Activated T-cell treated with anti-CD3 and anti-CD28 coated beads, Interleukin-2, amount 50 U/mL, for 24 hours (primary cell): ENCODE results near the gene BMPR1B.

Experiments used
- DNase-seq: peaks from one replicate; pipeline ENCODE4 v3.0.0-alpha.2; 2020
- H3K27ac Mint-ChIP-seq: 2 replicates; pipeline ENCODE4 v1.8.0; 2020; ENCODE audit warnings: mild to moderate bottlenecking, mixed read lengths
- H3K27me3 Mint-ChIP-seq: 2 replicates; pipeline ENCODE4 v1.8.0; 2020; ENCODE audit warnings: mixed read lengths
- H3K36me3 Mint-ChIP-seq: 2 replicates; pipeline ENCODE4 v1.8.0; 2020; ENCODE audit warnings: low read depth, mixed read lengths
- H3K4me1 Mint-ChIP-seq: 2 replicates; pipeline ENCODE4 v1.8.0; 2020; ENCODE audit warnings: low read depth, mixed read lengths
- H3K4me3 Mint-ChIP-seq: 2 replicates; pipeline ENCODE4 v1.8.0; 2020; ENCODE audit warnings: mild to moderate bottlenecking, moderate library complexity, mixed read lengths
- H3K9me3 Mint-ChIP-seq: 2 replicates; pipeline ENCODE4 v1.8.0; 2020; ENCODE audit warnings: mixed read lengths

BMPR1B gene

DNA sequence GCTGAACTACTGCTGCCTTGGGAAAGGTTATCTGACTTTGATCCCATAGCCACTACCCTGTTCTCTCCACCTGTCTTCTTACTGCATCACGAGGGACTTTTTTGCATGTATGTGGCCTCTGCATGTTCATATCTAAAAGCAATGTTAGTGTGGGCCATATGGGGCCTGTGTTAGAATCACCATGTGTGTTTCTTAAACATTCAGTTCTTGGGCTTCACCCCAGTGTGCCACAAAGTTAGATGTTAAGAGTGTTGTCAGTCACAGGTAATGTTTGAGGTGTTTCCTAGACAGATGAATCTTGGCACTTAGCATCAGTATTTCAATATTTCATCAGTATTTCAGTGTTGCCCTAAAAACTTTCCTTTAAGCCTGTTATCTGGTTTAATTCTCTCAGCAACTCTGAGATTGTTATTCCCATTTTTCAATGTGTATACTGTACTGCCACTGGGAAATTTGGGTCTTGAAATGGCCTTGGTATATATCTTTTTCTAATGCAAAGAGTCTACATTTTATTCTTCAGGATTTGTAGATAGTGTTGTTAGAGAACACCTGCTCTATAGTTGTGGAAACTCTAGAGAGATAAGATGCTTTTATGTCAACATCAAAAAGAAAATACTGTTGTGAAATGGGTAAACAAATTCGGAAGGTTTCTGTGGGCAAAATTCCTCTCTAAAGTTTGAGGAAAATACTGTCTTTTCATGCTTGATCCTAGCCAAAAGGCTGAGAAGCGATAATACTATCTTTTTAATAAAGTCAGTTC is 259.7 kb downstream of the BMPR1B start:
- Mint-ChIP-seq H3K27me3 (no peaks in the 10 kb centered on the region), H3K9me3 (no peaks in the 10 kb centered on the region), H3K36me3 (no peaks in the 10 kb centered on the region), H3K4me1 (no peaks in the 10 kb centered on the region), H3K27ac (no peak overlapping the region), H3K4me3 (no peak overlapping the region)
- no peak for DNase-seq

DNA sequence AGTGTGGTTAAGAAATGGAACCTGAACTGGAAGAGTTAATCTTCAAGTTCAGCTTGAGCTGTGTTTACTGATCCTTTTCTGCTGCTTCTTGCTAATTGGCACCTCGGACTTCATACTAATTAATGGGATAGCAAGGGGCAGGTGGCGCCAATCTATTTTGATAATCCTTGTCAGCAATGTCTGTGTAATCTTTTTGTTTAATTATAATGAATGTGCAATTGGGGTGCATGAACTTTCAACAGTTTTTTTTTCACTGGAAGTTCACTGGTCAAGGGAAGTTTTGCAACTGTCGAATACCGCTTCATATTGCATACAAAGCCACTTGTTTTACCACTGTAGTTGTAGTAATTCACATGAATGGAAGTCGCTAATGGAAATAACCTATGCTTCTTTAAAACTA is 261.0 kb downstream of the BMPR1B start:
- H3K4me3 Mint-ChIP-seq, result no peak overlapping the region
- no peak overlapping the region for H3K27ac Mint-ChIP-seq
- H3K9me3 Mint-ChIP-seq, result no peaks in the 10 kb centered on the region
- H3K4me1 Mint-ChIP-seq, result no peaks in the 10 kb centered on the region
- H3K36me3 Mint-ChIP-seq, result no peaks in the 10 kb centered on the region
- H3K27me3 Mint-ChIP-seq, result no peaks in the 10 kb centered on the region
- DNase-seq, result no peak

- no peak for DNase-seq
- H3K9me3 Mint-ChIP-seq, result no peaks in the 10 kb centered on the region
- H3K27me3 Mint-ChIP-seq, result no peaks in the 10 kb centered on the region
- H3K4me1 Mint-ChIP-seq, result no peaks in the 10 kb centered on the region
- no peak overlapping the region for H3K4me3 Mint-ChIP-seq
- no peak overlapping the region for H3K27ac Mint-ChIP-seq
- no peaks in the 10 kb centered on the region for H3K36me3 Mint-ChIP-seq
Observed at GRCh38 chr4:95020521-95020920, 262.8 kb downstream of the BMPR1B start.

GRCh38 chr4:95021099-95021498 is 263.3 kb downstream of the BMPR1B start:
- Mint-ChIP-seq H3K4me1 (no peaks in the 10 kb centered on the region), H3K9me3 (no peaks in the 10 kb centered on the region), H3K4me3 (no peak overlapping the region), H3K36me3 (no peaks in the 10 kb centered on the region), H3K27me3 (no peaks in the 10 kb centered on the region), H3K27ac (no peak overlapping the region)
- no peak for DNase-seq

- no peak overlapping the region for H3K4me3 Mint-ChIP-seq
- H3K27ac Mint-ChIP-seq, result no peak overlapping the region
- H3K27me3 Mint-ChIP-seq, result no peaks in the 10 kb centered on the region
- H3K36me3 Mint-ChIP-seq, result no peaks in the 10 kb centered on the region
- no peak for DNase-seq
- H3K4me1 Mint-ChIP-seq, result no peaks in the 10 kb centered on the region
- H3K9me3 Mint-ChIP-seq, result no peaks in the 10 kb centered on the region
Observed at GRCh38 chr4:95023110-95023509, 265.4 kb downstream of the BMPR1B start.

- H3K9me3 Mint-ChIP-seq, result peaks cover 2% of the 10 kb centered on the region
- H3K36me3 Mint-ChIP-seq, result no peaks in the 10 kb centered on the region
- H3K4me1 Mint-ChIP-seq, result no peaks in the 10 kb centered on the region
- no peak for DNase-seq
- H3K27ac Mint-ChIP-seq, result no peak overlapping the region
- H3K27me3 Mint-ChIP-seq, result no peaks in the 10 kb centered on the region
- H3K4me3 Mint-ChIP-seq, result no peak overlapping the region
Observed at GRCh38 chr4:95027905-95028618, 270.3 kb downstream of the BMPR1B start.

DNA sequence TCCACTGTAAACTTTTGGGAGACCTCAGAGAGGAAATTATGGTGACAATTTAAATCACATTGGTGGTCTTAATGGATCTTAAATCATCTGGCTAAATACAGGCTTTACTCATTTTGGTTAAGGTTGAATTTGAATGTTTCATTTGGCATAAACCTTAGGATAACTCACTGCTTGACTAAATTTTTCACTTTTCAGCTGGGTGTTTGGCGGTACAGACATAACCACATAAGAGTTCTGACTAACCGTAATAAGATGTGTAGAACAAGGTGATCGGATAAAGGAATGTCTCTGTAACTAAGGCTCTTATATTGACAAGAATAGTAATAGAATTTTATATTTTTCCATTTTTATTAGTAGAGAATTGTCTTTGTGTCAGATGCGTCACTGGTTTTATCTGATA is 281.0 kb downstream of the BMPR1B start:
- H3K9me3 Mint-ChIP-seq, result peaks cover 12% of the 10 kb centered on the region
- DNase-seq, result no peak
- H3K4me1 Mint-ChIP-seq, result no peaks in the 10 kb centered on the region
- no peak overlapping the region for H3K27ac Mint-ChIP-seq
- H3K36me3 Mint-ChIP-seq, result no peaks in the 10 kb centered on the region
- peaks cover 3% of the 10 kb centered on the region for H3K27me3 Mint-ChIP-seq
- no peak overlapping the region for H3K4me3 Mint-ChIP-seq

DNA sequence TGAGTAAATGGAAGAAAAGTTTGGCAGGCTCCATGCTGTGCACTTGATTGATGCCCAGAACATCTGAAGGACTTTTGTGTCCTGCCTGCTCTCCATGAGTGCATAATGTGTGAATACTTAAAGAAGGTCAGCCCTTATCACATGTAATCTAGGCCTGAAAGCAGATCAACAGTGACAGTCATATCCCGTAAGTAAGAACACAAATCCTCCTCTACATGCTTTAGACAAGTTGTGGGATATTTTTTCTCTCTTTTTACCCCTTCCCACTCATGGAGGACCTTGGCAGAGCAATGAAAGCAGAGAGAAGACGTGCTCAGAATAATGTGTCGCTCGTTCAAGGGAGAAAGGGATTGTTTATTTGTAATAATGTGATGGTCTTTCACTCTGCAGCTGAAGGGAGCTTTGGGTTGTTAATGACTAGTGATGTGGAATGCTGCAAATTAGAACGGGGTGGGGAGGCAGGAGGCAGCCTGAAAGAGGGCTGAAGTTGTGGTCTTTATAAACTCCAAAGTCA is 286.6 kb downstream of the BMPR1B start:
- no peaks in the 10 kb centered on the region for H3K9me3 Mint-ChIP-seq
- H3K27ac Mint-ChIP-seq, result no peak overlapping the region
- no peak for DNase-seq
- H3K27me3 Mint-ChIP-seq, result no peaks in the 10 kb centered on the region
- H3K36me3 Mint-ChIP-seq, result no peaks in the 10 kb centered on the region
- H3K4me1 Mint-ChIP-seq, result no peaks in the 10 kb centered on the region
- no peak overlapping the region for H3K4me3 Mint-ChIP-seq

DNA sequence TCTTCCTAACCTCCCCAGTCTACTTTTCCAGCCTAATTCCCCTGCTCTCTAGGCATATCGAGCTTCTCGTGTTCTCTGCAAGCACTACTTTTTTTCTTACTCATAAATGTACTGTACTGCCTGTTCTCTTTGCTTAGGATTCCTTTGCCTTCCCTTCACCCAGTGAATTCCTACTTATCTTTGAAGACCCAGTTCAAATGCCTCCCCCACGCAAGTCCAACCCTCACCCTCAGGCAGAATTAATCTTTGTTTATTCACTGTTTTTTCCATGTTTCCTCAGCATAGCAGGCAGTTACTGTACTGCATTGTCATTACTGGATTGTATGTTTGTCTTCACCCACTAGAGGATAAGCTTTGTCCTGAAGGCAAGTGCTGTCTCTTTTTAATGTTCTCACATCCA is 287.7 kb downstream of the BMPR1B start:
- no peaks in the 10 kb centered on the region for H3K4me1 Mint-ChIP-seq
- DNase-seq, result no peak
- no peaks in the 10 kb centered on the region for H3K9me3 Mint-ChIP-seq

GRCh38 chr4:95048296-95048695 is 290.5 kb downstream of the BMPR1B start:
- no peak overlapping the region for H3K4me3 Mint-ChIP-seq

More for the DNA sequence above, 287.7 kb downstream of the BMPR1B start:
- Mint-ChIP-seq H3K27ac (no peak overlapping the region), H3K36me3 (no peaks in the 10 kb centered on the region), H3K27me3 (no peaks in the 10 kb centered on the region), H3K4me3 (no peak overlapping the region)

DNA sequence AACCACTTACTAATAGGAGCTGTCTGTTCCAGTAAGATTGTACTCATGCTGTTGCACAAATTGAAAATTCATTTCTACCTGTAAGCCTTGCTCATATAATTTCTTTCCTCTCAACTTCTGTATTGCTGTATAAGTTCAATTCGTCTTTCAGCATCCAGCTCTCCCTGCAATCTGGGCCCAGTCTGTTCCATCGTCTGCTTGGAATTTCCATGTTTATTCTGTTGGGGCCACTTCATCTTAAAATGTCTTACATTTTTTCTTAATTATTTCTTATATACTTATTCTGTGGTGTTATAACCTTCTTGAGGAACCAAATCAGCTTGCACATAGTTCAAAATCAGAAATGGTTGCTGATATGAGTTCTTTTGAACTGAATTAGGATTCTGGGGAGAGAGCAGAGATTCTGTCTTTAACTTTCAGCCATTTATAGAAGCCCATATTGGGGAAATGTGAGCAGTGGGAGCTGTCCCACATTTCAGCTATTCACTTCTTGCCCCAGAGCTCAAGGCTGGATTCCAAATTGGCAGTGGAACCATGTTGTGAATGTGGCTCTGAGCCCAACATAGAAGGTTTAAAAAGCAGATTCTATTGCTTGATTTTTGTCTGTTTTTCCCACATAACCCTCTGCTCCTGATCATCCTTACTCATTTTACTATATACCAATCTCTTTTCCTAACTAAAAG is 291.9 kb downstream of the BMPR1B start:
- Mint-ChIP-seq H3K9me3 (no peaks in the 10 kb centered on the region), H3K27ac (no peak overlapping the region), H3K4me1 (no peaks in the 10 kb centered on the region), H3K27me3 (no peaks in the 10 kb centered on the region), H3K4me3 (no peak overlapping the region), H3K36me3 (no peaks in the 10 kb centered on the region)
- no peak for DNase-seq

More at GRCh38 chr4:95048296-95048695, 290.5 kb downstream of the BMPR1B start:
- Mint-ChIP-seq H3K9me3 (no peaks in the 10 kb centered on the region), H3K27me3 (no peaks in the 10 kb centered on the region), H3K4me1 (no peaks in the 10 kb centered on the region), H3K27ac (no peak overlapping the region), H3K36me3 (no peaks in the 10 kb centered on the region)
- DNase-seq, result no peak

- no peak overlapping the region for H3K27ac Mint-ChIP-seq
- H3K4me1 Mint-ChIP-seq, result no peaks in the 10 kb centered on the region
- DNase-seq, result no peak
- no peaks in the 10 kb centered on the region for H3K36me3 Mint-ChIP-seq
- H3K9me3 Mint-ChIP-seq, result no peaks in the 10 kb centered on the region
- no peak overlapping the region for H3K4me3 Mint-ChIP-seq
- no peaks in the 10 kb centered on the region for H3K27me3 Mint-ChIP-seq
Observed at GRCh38 chr4:95050980-95051701, 293.4 kb downstream of the BMPR1B start.

- Mint-ChIP-seq H3K4me3 (no peak overlapping the region), H3K9me3 (no peaks in the 10 kb centered on the region), H3K27ac (no peak overlapping the region), H3K36me3 (no peaks in the 10 kb centered on the region), H3K4me1 (no peaks in the 10 kb centered on the region), H3K27me3 (no peaks in the 10 kb centered on the region)
- DNase-seq, result no peak
Observed at GRCh38 chr4:95051702-95052020, 293.9 kb downstream of the BMPR1B start.

DNA sequence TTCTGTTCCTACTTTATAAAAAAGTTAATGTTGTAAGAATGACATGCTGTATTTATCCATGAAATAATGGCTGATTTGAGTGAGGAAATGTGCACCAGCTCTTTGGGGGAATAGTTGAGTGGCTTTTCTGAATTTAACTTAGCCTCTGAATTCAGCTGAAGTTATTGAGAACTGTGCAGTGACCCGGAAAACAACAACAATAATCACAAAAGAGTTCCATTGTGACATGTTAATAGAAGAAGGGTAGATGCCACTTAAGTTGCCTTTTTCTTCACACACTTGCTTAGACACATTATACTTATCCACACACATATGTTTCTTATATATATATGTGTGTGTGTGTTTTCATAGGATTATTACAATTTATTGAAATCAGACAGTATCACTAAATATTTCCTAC is 301.2 kb downstream of the BMPR1B start:
- no peaks in the 10 kb centered on the region for H3K27me3 Mint-ChIP-seq
- no peaks in the 10 kb centered on the region for H3K4me1 Mint-ChIP-seq
- H3K27ac Mint-ChIP-seq, result no peak overlapping the region
- no peak for DNase-seq
- no peaks in the 10 kb centered on the region for H3K9me3 Mint-ChIP-seq
- H3K36me3 Mint-ChIP-seq, result no peaks in the 10 kb centered on the region
- no peak overlapping the region for H3K4me3 Mint-ChIP-seq
